ENCODE measurements around the gene TIGD6.

TIGD6 gene

GRCh38 chr5:149960272-149961185, 39.9 kb downstream of the TIGD6 start, which contains the start of gene SLC26A2:
TSS of gene SLC26A2 (plus strand) at chr5:149960758. CDS start at chr5:149977653, 16,895 bp downstream.
- Histone ChIP-seq H2BK12ac (ENCODE audit: low read length) (peak within 1 kb of the TSS; percentile 67), H3K79me2 (ENCODE audit: control insufficient read depth, insufficient read depth, low read length, poor library complexity) (peaks cover 4% of the 10 kb centered on the region), H4K12ac (ENCODE audit: low read depth, low read length) (peak within 1 kb of the TSS; percentile 83), H2AK5ac (ENCODE audit: low read length) (no peak within 1 kb of the TSS), H2AFZ (ENCODE audit: insufficient read depth, low read length, poor library complexity) (peak within 1 kb of the TSS; percentile 96), H3K79me1 (ENCODE audit: low read length) (peaks cover 8% of the 10 kb centered on the region), H3K4ac (ENCODE audit: low read depth, low read length) (peak within 1 kb of the TSS; percentile 73), H3K14ac (ENCODE audit: low read length) (peak within 1 kb of the TSS; percentile 91), H3K27ac (ENCODE audit: low read depth, low read length) (peak within 1 kb of the TSS; percentile 77), H3K9me3 (ENCODE audit: insufficient read depth, low read depth, low read length) (no peaks in the 10 kb centered on the region), H3K18ac (ENCODE audit: low read length) (peak within 1 kb of the TSS; percentile 81), H3K27me3 (ENCODE audit: insufficient read depth, low read length) (no peaks in the 10 kb centered on the region), H3K4me1 (ENCODE audit: control insufficient read depth in 1 of 2, insufficient read depth in 2 of 2, low read length in 2 of 2) (peaks cover 0 to 4% of the 10 kb centered on the region in 2 experiments), H2BK5ac (ENCODE audit: low read depth, low read length, poor library complexity) (peak within 1 kb of the TSS; percentile 71), H2BK120ac (ENCODE audit: insufficient read depth, low read length, poor library complexity) (peak within 1 kb of the TSS; percentile 59), H3K4me2 (ENCODE audit: low read length) (peak within 1 kb of the TSS; percentile 81), H3K36me3 (ENCODE audit: control insufficient read depth in 1 of 2, insufficient read depth in 2 of 2, low read length in 2 of 2) (no peaks in the 10 kb centered on the region), H4K91ac (ENCODE audit: low read depth, low read length) (peak within 1 kb of the TSS; percentile 86), H3K4me3 (ENCODE audit: low read depth, low read length) (peak within 1 kb of the TSS; percentile 82), H3K23ac (ENCODE audit: low read length) (no peak within 1 kb of the TSS), H4K8ac (ENCODE audit: low read depth, low read length) (peak within 1 kb of the TSS; percentile 88), H3K9ac (ENCODE audit: low read length) (no peak within 1 kb of the TSS)
- DNase-seq, result peak; percentile 98
- no CpG with 5 or more reads among the region's 84 CpGs for WGBS (ENCODE audit: extremely low coverage, insufficient coverage, insufficient read length)

GRCh38 chr5:149959406-149960236, 40.8 kb downstream of the TIGD6 start:
- Histone ChIP-seq H3K4me1 (ENCODE audit: control insufficient read depth in 1 of 2, insufficient read depth in 2 of 2, low read length in 2 of 2) (peaks cover 0 to 4% of the 10 kb centered on the region in 2 experiments), H4K91ac (ENCODE audit: low read depth, low read length) (peak overlapping the region; percentile 61), H2BK5ac (ENCODE audit: low read depth, low read length, poor library complexity) (no peak overlapping the region), H4K12ac (ENCODE audit: low read depth, low read length) (peak overlapping the region; percentile 83), H3K27me3 (ENCODE audit: insufficient read depth, low read length) (no peaks in the 10 kb centered on the region), H3K9me3 (ENCODE audit: insufficient read depth, low read depth, low read length) (no peaks in the 10 kb centered on the region), H3K9ac (ENCODE audit: low read length) (no peak overlapping the region), H2BK120ac (ENCODE audit: insufficient read depth, low read length, poor library complexity) (peak overlapping the region; percentile 59), H3K36me3 (ENCODE audit: control insufficient read depth in 1 of 2, insufficient read depth in 2 of 2, low read length in 2 of 2) (no peaks in the 10 kb centered on the region), H2AFZ (ENCODE audit: insufficient read depth, low read length, poor library complexity) (peak overlapping the region; percentile 67), H3K79me2 (ENCODE audit: control insufficient read depth, insufficient read depth, low read length, poor library complexity) (peaks cover 4% of the 10 kb centered on the region), H3K79me1 (ENCODE audit: low read length) (peaks cover 8% of the 10 kb centered on the region), H3K4ac (ENCODE audit: low read depth, low read length) (no peak overlapping the region), H2AK5ac (ENCODE audit: low read length) (no peak overlapping the region), H3K14ac (ENCODE audit: low read length) (peak overlapping the region; percentile 77), H2BK12ac (ENCODE audit: low read length) (peak overlapping the region; percentile 67), H3K18ac (ENCODE audit: low read length) (no peak overlapping the region), H3K27ac (ENCODE audit: low read depth, low read length) (peak overlapping the region; percentile 77), H3K23ac (ENCODE audit: low read length) (no peak overlapping the region), H3K4me3 (ENCODE audit: low read depth, low read length) (no peak overlapping the region), H3K4me2 (ENCODE audit: low read length) (peak overlapping the region; percentile 53), H4K8ac (ENCODE audit: low read depth, low read length) (peak overlapping the region; percentile 85)
- DNase-seq, result peak in 1 of 2 donors; percentile 53
- WGBS (ENCODE audit: extremely low coverage, insufficient coverage, insufficient read length), result no CpG with 5 or more reads among the region's 14 CpGs

- no peak overlapping the region for H2BK12ac ChIP-seq (ENCODE audit: low read length)
- H2BK5ac ChIP-seq (ENCODE audit: low read depth, low read length, poor library complexity), result no peak overlapping the region
- no peak for DNase-seq
- no peak overlapping the region for H3K18ac ChIP-seq (ENCODE audit: low read length)
- peaks cover 8% of the 10 kb centered on the region for H3K79me1 ChIP-seq (ENCODE audit: low read length)
- H3K79me2 ChIP-seq (ENCODE audit: control insufficient read depth, insufficient read depth, low read length, poor library complexity), result peaks cover 4% of the 10 kb centered on the region
- no peak overlapping the region for H3K27ac ChIP-seq (ENCODE audit: low read depth, low read length)
- H3K4me3 ChIP-seq (ENCODE audit: low read depth, low read length), result no peak overlapping the region
- H4K91ac ChIP-seq (ENCODE audit: low read depth, low read length), result no peak overlapping the region
- H2AK5ac ChIP-seq (ENCODE audit: low read length), result no peak overlapping the region
- H3K36me3 ChIP-seq (ENCODE audit: control insufficient read depth in 1 of 2, insufficient read depth in 2 of 2, low read length in 2 of 2), result no peaks in the 10 kb centered on the region
- peaks cover 0 to 4% of the 10 kb centered on the region in 2 experiments for H3K4me1 ChIP-seq (ENCODE audit: control insufficient read depth in 1 of 2, insufficient read depth in 2 of 2, low read length in 2 of 2)
- H4K12ac ChIP-seq (ENCODE audit: low read depth, low read length), result no peak overlapping the region
- no peaks in the 10 kb centered on the region for H3K27me3 ChIP-seq (ENCODE audit: insufficient read depth, low read length)
- H3K9me3 ChIP-seq (ENCODE audit: insufficient read depth, low read depth, low read length), result no peaks in the 10 kb centered on the region
- no peak overlapping the region for H3K4ac ChIP-seq (ENCODE audit: low read depth, low read length)
- H2BK120ac ChIP-seq (ENCODE audit: insufficient read depth, low read length, poor library complexity), result no peak overlapping the region
- no peak overlapping the region for H3K9ac ChIP-seq (ENCODE audit: low read length)
- H3K23ac ChIP-seq (ENCODE audit: low read length), result no peak overlapping the region
- no peak overlapping the region for H2AFZ ChIP-seq (ENCODE audit: insufficient read depth, low read length, poor library complexity)
- no CpG with 5 or more reads among the region's 4 CpGs for WGBS (ENCODE audit: extremely low coverage, insufficient coverage, insufficient read length)
- H3K4me2 ChIP-seq (ENCODE audit: low read length), result no peak overlapping the region
- H4K8ac ChIP-seq (ENCODE audit: low read depth, low read length), result no peak overlapping the region
- no peak overlapping the region for H3K14ac ChIP-seq (ENCODE audit: low read length)
These were observed 42.6 kb downstream of the TIGD6 start for GRCh38 chr5:149957855-149958254.

GRCh38 chr5:149956685-149957084, 43.8 kb downstream of the TIGD6 start:
- no peaks in the 10 kb centered on the region for H3K36me3 ChIP-seq (ENCODE audit: control insufficient read depth in 1 of 2, insufficient read depth in 2 of 2, low read length in 2 of 2)
- no peak overlapping the region for H3K27ac ChIP-seq (ENCODE audit: low read depth, low read length)
- H2BK5ac ChIP-seq (ENCODE audit: low read depth, low read length, poor library complexity), result no peak overlapping the region
- H3K4ac ChIP-seq (ENCODE audit: low read depth, low read length), result no peak overlapping the region
- no peak overlapping the region for H2AK5ac ChIP-seq (ENCODE audit: low read length)
- no peak overlapping the region for H3K23ac ChIP-seq (ENCODE audit: low read length)
- no peak overlapping the region for H4K8ac ChIP-seq (ENCODE audit: low read depth, low read length)
- DNase-seq, result no peak
- no peak overlapping the region for H3K14ac ChIP-seq (ENCODE audit: low read length)
- H3K9me3 ChIP-seq (ENCODE audit: insufficient read depth, low read depth, low read length), result no peaks in the 10 kb centered on the region
- H3K27me3 ChIP-seq (ENCODE audit: insufficient read depth, low read length), result no peaks in the 10 kb centered on the region
- peaks cover 4% of the 10 kb centered on the region for H3K79me2 ChIP-seq (ENCODE audit: control insufficient read depth, insufficient read depth, low read length, poor library complexity)
- H3K79me1 ChIP-seq (ENCODE audit: low read length), result peaks cover 8% of the 10 kb centered on the region
- no peak overlapping the region for H3K4me3 ChIP-seq (ENCODE audit: low read depth, low read length)
- no peak overlapping the region for H2BK12ac ChIP-seq (ENCODE audit: low read length)
- no peak overlapping the region for H3K9ac ChIP-seq (ENCODE audit: low read length)
- peaks cover 0 to 4% of the 10 kb centered on the region in 2 experiments for H3K4me1 ChIP-seq (ENCODE audit: control insufficient read depth in 1 of 2, insufficient read depth in 2 of 2, low read length in 2 of 2)
- H2BK120ac ChIP-seq (ENCODE audit: insufficient read depth, low read length, poor library complexity), result no peak overlapping the region
- no CpG with 5 or more reads among the region's 5 CpGs for WGBS (ENCODE audit: extremely low coverage, insufficient coverage, insufficient read length)
- H2AFZ ChIP-seq (ENCODE audit: insufficient read depth, low read length, poor library complexity), result no peak overlapping the region
- no peak overlapping the region for H3K4me2 ChIP-seq (ENCODE audit: low read length)
- H4K12ac ChIP-seq (ENCODE audit: low read depth, low read length), result no peak overlapping the region
- H4K91ac ChIP-seq (ENCODE audit: low read depth, low read length), result no peak overlapping the region
- H3K18ac ChIP-seq (ENCODE audit: low read length), result no peak overlapping the region

All from trophoblast cell (in vitro differentiated cells and primary cell).